Astrocyte (in vitro differentiated cells and primary cell): ENCODE measurements around the gene KRT4. TPM values are rescaled to one million over a fixed set of nuclear protein-coding genes. Genes with fewer than 3 reads are reported as not detected.

Source experiments
- DNase-seq: peaks from one replicate; pipeline ENCODE4 v3.0.0-alpha.2; 2010; ENCODE audit warnings: low read depth
- FAIRE-seq: peaks from 2 replicates; lab custom pipeline; 2011; peaks lifted over from hg19 to GRCh38; lab: Jason Lieb, UNC
- H2AFZ ChIP-seq: 2 replicates; pipeline ENCODE4 v1.6.0; 2012; ENCODE audit warnings: low read depth, low read length, inconsistent platforms
- H3K27ac ChIP-seq: 2 replicates; pipeline ENCODE4 v1.5.1; 2011; ENCODE audit warnings: low read depth, low read length, inconsistent platforms
- H3K27me3 ChIP-seq: 2 replicates; pipeline ENCODE4 v1.6.0; 2011; ENCODE audit warnings: low read length, inconsistent platforms; ENCODE audit not compliant: insufficient read depth
- H3K36me3 ChIP-seq: 2 replicates; pipeline ENCODE4 v1.5.1; 2011; ENCODE audit warnings: low read length, inconsistent platforms; ENCODE audit not compliant: insufficient read depth
- H3K4me1 ChIP-seq: 2 replicates; pipeline ENCODE4 v1.5.1; 2011; ENCODE audit warnings: low read length, inconsistent platforms; ENCODE audit not compliant: insufficient read depth
- H3K4me2 ChIP-seq: 2 replicates; pipeline ENCODE4 v1.6.0; 2012; ENCODE audit warnings: low read length, inconsistent platforms
- H3K4me3 ChIP-seq: 2 replicates; pipeline ENCODE4 v1.5.1; 2011; ENCODE audit warnings: low read depth, mild to moderate bottlenecking, low read length, inconsistent platforms; ENCODE audit not compliant: insufficient read depth
- H3K79me2 ChIP-seq: 2 replicates; pipeline ENCODE4 v1.6.0; 2012; ENCODE audit warnings: mild to moderate bottlenecking, low read length, inconsistent platforms; ENCODE audit not compliant: insufficient read depth
- H3K9ac ChIP-seq: 2 replicates; pipeline ENCODE4 v1.6.0; 2012; ENCODE audit warnings: mild to moderate bottlenecking, low read length, inconsistent platforms
- H3K9me3 ChIP-seq: 2 replicates; pipeline ENCODE4 v1.5.1; 2012; ENCODE audit warnings: low read depth, mild to moderate bottlenecking, low read length, inconsistent platforms; ENCODE audit not compliant: insufficient read depth
- H4K20me1 ChIP-seq: 2 replicates; pipeline ENCODE4 v1.6.0; 2012; ENCODE audit warnings: low read length, inconsistent platforms; ENCODE audit not compliant: insufficient read depth
- H3K27ac Mint-ChIP-seq: one replicate; pipeline ENCODE4 v1.8.0; 2021; ENCODE audit warnings: mild to moderate bottlenecking, mixed read lengths; ENCODE audit not compliant: unreplicated experiment
- H3K27me3 Mint-ChIP-seq: one replicate; pipeline ENCODE4 v1.8.0; 2021; ENCODE audit warnings: low read depth, mixed read lengths; ENCODE audit not compliant: unreplicated experiment
- H3K36me3 Mint-ChIP-seq: one replicate; pipeline ENCODE4 v1.8.0; 2021; ENCODE audit warnings: low read depth, mixed read lengths; ENCODE audit not compliant: unreplicated experiment
- H3K4me1 Mint-ChIP-seq: one replicate; pipeline ENCODE4 v1.8.0; 2021; ENCODE audit warnings: low read depth, mixed read lengths; ENCODE audit not compliant: unreplicated experiment
- H3K4me3 Mint-ChIP-seq: one replicate; pipeline ENCODE4 v1.8.0; 2021; ENCODE audit warnings: mild to moderate bottlenecking, moderate library complexity, mixed read lengths; ENCODE audit not compliant: unreplicated experiment
- H3K9me3 Mint-ChIP-seq: one replicate; pipeline ENCODE4 v1.8.0; 2021; ENCODE audit warnings: mild to moderate bottlenecking, mixed read lengths; ENCODE audit not compliant: unreplicated experiment
- CTCF ChIP-seq: IDR thresholded peaks from 2 replicates; pipeline ENCODE4 v1.5.1; 2011; ENCODE audit warnings: low read depth, mild to moderate bottlenecking, inconsistent platforms, low read length, moderate library complexity; ENCODE audit not compliant: insufficient read depth
- EZH2 ChIP-seq: IDR thresholded peaks from 2 replicates; pipeline ENCODE4 v1.6.1; 2012; ENCODE audit warnings: mild to moderate bottlenecking, low read length, inconsistent platforms; ENCODE audit not compliant: insufficient read depth
- total RNA-seq: library from RNA; stranded (reverse); gene quantifications from 2 replicates; pipeline ENCODE4 v1.2.1, GENCODE V29; 2021

The KRT4 gene
- total RNA-seq, 1 donor from 2014 or later = not detected

- no peak for FAIRE-seq
Observed at GRCh38 chr12:52796839-52797528, 16.9 kb downstream of the KRT4 start.

GRCh38 chr12:52796429-52796794, 17.5 kb downstream of the KRT4 start:
- Mint-ChIP-seq H3K4me3 (no peak overlapping the region), H3K4me1 (peaks cover 26% of the 10 kb centered on the region), H3K9me3 (peaks cover 5% of the 10 kb centered on the region), H3K36me3 (peaks cover 3% of the 10 kb centered on the region), H3K27me3 (peaks cover 29% of the 10 kb centered on the region), H3K27ac (no peak overlapping the region)
- H3K4me3 ChIP-seq = no peak overlapping the region
- FAIRE-seq (no peak), DNase-seq (no peak)
- no peaks in the 10 kb centered on the region for H3K79me2 ChIP-seq
- no peak overlapping the region for H3K4me2 ChIP-seq
- peaks cover 14% of the 10 kb centered on the region for H3K4me1 ChIP-seq
- no peaks in the 10 kb centered on the region for H3K9me3 ChIP-seq
- no peaks in the 10 kb centered on the region for H4K20me1 ChIP-seq
- H3K27me3 ChIP-seq = peaks cover 14% of the 10 kb centered on the region
- H3K36me3 ChIP-seq = no peaks in the 10 kb centered on the region
- H3K9ac ChIP-seq = no peak overlapping the region
- no peak overlapping the region for H2AFZ ChIP-seq
- H3K27ac ChIP-seq = no peak overlapping the region
- TF ChIP-seq CTCF = no peak
- TF ChIP-seq EZH2 = no peak

More at GRCh38 chr12:52796839-52797528, 16.9 kb downstream of the KRT4 start:
- Mint-ChIP-seq H3K36me3 (no peaks in the 10 kb centered on the region), H3K27me3 (peaks cover 30% of the 10 kb centered on the region), H3K4me1 (peaks cover 23% of the 10 kb centered on the region), H3K27ac (no peak overlapping the region), H3K9me3 (peaks cover 5% of the 10 kb centered on the region), H3K4me3 (no peak overlapping the region)
- Histone ChIP-seq H3K27me3 (peaks cover 9% of the 10 kb centered on the region), H3K4me3 (no peak overlapping the region), H4K20me1 (no peaks in the 10 kb centered on the region), H3K4me2 (no peak overlapping the region), H3K27ac (no peak overlapping the region), H3K4me1 (peaks cover 14% of the 10 kb centered on the region), H3K36me3 (no peaks in the 10 kb centered on the region), H2AFZ (no peak overlapping the region), H3K9ac (no peak overlapping the region), H3K79me2 (no peaks in the 10 kb centered on the region), H3K9me3 (no peaks in the 10 kb centered on the region)
- TF ChIP-seq EZH2 (no peak), CTCF (no peak)
- DNase-seq = no peak
